Parathyroid adenoma (tissue), 2 donors: Measurements from ENCODE around the gene CTBS.

Experiments used
- H2AFZ ChIP-seq: fragments of 300-600 bp; sonication (generic); one replicate; pipeline ENCODE4 v1.7.0; 2017; ENCODE audit warnings: antibody characterized with exemption, mild to moderate bottlenecking
- H3K27ac ChIP-seq: fragments of 300-600 bp; sonication (generic); one replicate; pipeline ENCODE4 v1.7.0; 2017
- H3K27me3 ChIP-seq: fragments of 300-600 bp; sonication (generic); one replicate; pipeline ENCODE4 v1.7.0; 2017; ENCODE audit warnings: low read length; ENCODE audit not compliant: control insufficient read depth, insufficient read depth
- H3K36me3 ChIP-seq: fragments of 300-600 bp; sonication (generic); one replicate; pipeline ENCODE4 v1.7.0; 2017; ENCODE audit warnings: low read length; ENCODE audit not compliant: control insufficient read depth, insufficient read depth
- H3K4me1 ChIP-seq: fragments of 300-600 bp; sonication (generic); one replicate; pipeline ENCODE4 v1.7.0; 2017; ENCODE audit warnings: control low read depth
- H3K4me2 ChIP-seq: fragments of 300-600 bp; sonication (generic); one replicate; pipeline ENCODE4 v1.7.0; 2017; ENCODE audit warnings: low read length
- H3K4me3 ChIP-seq: fragments of 300-600 bp; sonication (generic); one replicate; pipeline ENCODE4 v1.7.0; 2017; ENCODE audit warnings: low read depth, low read length
- H3K79me2 ChIP-seq: fragments of 300-600 bp; sonication (generic); one replicate; pipeline ENCODE4 v1.7.0; 2017; ENCODE audit warnings: control low read depth
- H3K9ac ChIP-seq: fragments of 300-600 bp; sonication (generic); one replicate; pipeline ENCODE4 v1.7.0; 2017; ENCODE audit warnings: mild to moderate bottlenecking
- H3K9me3 ChIP-seq: fragments of 300-600 bp; sonication (generic); one replicate; pipeline ENCODE4 v1.7.0; 2017; ENCODE audit warnings: low read length; ENCODE audit not compliant: control insufficient read depth
- TF ChIP-seq, protein P1 (sequence below): fragments of 300-600 bp; sonication (generic); IDR thresholded peaks from one replicate; pipeline ENCODE4 v1.7.0; 2017; ENCODE audit warnings: antibody characterized with exemption, mild to moderate bottlenecking
- donor health status: primary hyperparathyroidism.

CTBS gene

DNA sequence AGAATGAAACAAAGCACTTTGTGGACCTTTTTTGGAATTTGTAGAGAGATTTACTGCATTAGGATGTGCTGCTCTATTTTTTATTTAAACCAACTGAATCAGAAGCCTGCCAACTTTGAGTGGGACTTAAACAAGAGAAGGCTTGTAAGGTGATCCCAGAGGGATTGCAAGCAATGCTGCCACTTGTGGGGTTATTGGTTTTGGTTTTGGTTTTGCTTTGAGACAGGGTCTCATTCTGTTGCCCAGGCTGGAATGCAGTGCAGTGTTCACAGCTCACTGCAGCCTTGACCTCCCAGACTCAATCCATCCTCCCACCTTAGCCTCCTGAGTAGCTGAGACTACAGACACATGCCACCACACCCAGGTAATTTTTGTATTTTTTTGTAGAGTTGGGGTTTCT, 35.6 kb downstream of the CTBS start:
- Histone ChIP-seq H3K4me3 (no peak overlapping the region), H2AFZ (no peak overlapping the region), H3K79me2 (no peaks in the 10 kb centered on the region), H3K36me3 (no peaks in the 10 kb centered on the region), H3K4me1 (no peaks in the 10 kb centered on the region), H3K27ac (no peak overlapping the region), H3K4me2 (no peak overlapping the region), H3K27me3 (no peaks in the 10 kb centered on the region), H3K9ac (no peak overlapping the region), H3K9me3 (no peaks in the 10 kb centered on the region)
- TF ChIP-seq, protein P1, sequence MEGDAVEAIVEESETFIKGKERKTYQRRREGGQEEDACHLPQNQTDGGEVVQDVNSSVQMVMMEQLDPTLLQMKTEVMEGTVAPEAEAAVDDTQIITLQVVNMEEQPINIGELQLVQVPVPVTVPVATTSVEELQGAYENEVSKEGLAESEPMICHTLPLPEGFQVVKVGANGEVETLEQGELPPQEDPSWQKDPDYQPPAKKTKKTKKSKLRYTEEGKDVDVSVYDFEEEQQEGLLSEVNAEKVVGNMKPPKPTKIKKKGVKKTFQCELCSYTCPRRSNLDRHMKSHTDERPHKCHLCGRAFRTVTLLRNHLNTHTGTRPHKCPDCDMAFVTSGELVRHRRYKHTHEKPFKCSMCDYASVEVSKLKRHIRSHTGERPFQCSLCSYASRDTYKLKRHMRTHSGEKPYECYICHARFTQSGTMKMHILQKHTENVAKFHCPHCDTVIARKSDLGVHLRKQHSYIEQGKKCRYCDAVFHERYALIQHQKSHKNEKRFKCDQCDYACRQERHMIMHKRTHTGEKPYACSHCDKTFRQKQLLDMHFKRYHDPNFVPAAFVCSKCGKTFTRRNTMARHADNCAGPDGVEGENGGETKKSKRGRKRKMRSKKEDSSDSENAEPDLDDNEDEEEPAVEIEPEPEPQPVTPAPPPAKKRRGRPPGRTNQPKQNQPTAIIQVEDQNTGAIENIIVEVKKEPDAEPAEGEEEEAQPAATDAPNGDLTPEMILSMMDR, result no peak

DNA sequence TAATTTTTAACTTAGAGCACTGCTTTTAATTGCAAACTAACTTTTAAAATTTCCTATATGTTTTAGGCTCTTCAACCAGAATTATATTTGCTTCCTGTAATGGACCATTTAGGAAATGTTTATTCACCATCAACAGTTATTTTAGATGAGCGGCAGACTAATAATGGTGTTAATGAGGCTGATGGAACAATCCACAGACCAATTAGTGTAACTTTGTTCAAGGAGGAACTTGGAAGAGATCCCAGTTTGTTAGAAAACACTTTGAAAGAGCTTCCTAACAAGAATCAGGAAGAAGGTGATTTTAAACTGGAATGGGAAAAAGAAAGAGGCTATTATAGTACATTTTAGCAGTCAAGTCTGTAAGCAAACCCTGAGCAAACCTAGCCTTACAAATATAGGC, 48.5 kb downstream of the CTBS start:
- no peaks in the 10 kb centered on the region for H3K9me3 ChIP-seq

DNA sequence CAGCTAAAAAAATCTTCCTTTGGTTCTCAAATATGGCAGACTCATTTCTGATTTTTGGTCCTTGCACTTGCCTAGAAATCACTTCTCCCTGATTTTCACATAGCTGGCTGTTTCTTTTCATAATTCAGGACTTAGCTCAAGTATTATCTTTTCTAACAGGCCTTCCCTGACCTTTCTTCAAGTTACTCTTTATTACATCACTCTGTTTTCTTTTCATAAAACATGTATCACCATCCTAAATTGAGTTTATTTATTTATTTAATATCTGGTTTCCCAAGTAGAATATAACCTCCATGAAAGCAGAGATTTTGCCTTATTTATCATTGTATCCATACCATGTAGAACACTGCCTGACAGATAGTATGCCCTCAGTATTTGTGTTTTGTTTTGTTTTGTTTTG, 49.6 kb downstream of the CTBS start:
- Histone ChIP-seq H3K4me3 (no peak overlapping the region), H3K9ac (no peak overlapping the region), H3K4me1 (no peaks in the 10 kb centered on the region), H3K36me3 (no peaks in the 10 kb centered on the region), H3K9me3 (no peaks in the 10 kb centered on the region), H3K27ac (no peak overlapping the region), H3K27me3 (no peaks in the 10 kb centered on the region), H3K79me2 (no peaks in the 10 kb centered on the region), H2AFZ (no peak overlapping the region), H3K4me2 (no peak overlapping the region)
- TF ChIP-seq, protein P1, result no peak

More for the DNA sequence above, 48.5 kb downstream of the CTBS start:
- no peak overlapping the region for H2AFZ ChIP-seq
- no peak overlapping the region for H3K27ac ChIP-seq
- H3K9ac ChIP-seq, result no peak overlapping the region
- H3K4me1 ChIP-seq, result no peaks in the 10 kb centered on the region
- no peaks in the 10 kb centered on the region for H3K27me3 ChIP-seq
- no peaks in the 10 kb centered on the region for H3K36me3 ChIP-seq
- TF ChIP-seq, protein P1, result no peak
- no peak overlapping the region for H3K4me2 ChIP-seq
- no peaks in the 10 kb centered on the region for H3K79me2 ChIP-seq
- no peak overlapping the region for H3K4me3 ChIP-seq

DNA sequence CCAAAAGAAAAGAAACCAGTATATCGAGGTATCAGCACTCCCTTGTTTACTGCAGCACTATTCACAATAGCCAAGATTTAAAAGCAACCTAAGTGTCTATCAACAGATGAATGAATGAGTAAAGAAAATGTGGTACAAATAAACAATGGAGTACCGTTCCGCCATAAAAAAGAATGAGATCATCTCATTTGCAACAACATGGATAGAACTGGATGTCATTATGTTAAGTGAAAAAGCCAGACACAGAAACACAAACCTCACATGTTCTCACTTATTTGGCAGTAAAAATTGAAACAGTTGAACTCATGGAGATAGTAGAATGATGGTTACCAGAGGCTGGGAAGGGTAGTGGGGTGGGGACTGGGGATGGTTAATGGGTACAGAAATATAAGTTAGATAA, 63.6 kb downstream of the CTBS start:
- no peaks in the 10 kb centered on the region for H3K36me3 ChIP-seq
- no peaks in the 10 kb centered on the region for H3K4me1 ChIP-seq
- H3K9me3 ChIP-seq, result no peaks in the 10 kb centered on the region
- no peak overlapping the region for H3K4me3 ChIP-seq
- no peaks in the 10 kb centered on the region for H3K27me3 ChIP-seq
- no peak overlapping the region for H3K9ac ChIP-seq
- no peak overlapping the region for H3K27ac ChIP-seq
- no peak overlapping the region for H2AFZ ChIP-seq
- no peaks in the 10 kb centered on the region for H3K79me2 ChIP-seq
- no peak overlapping the region for H3K4me2 ChIP-seq
- TF ChIP-seq, protein P1, result no peak

DNA sequence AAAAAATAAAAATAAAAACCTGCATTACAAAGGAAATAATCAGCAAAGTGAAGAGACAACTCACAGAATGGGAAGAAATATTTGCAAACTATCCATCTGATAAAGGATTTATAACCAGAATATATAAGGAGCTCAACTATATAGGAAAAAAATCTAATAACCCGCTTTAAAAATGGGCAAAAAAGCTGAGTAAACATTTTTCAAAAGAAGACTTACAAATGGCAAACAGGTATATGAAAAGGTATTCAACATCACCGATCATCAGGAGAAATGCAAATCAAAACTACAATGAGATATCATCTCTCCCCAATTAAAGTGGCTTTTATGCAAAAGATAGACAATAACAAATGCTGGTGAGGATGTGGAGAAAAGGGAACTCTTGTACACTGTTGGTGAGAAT, 64.1 kb downstream of the CTBS start:
- H3K4me3 ChIP-seq, result no peak overlapping the region
- TF ChIP-seq, protein P1, result no peak
- H3K9me3 ChIP-seq, result no peaks in the 10 kb centered on the region
- H3K27ac ChIP-seq, result no peak overlapping the region
- no peaks in the 10 kb centered on the region for H3K36me3 ChIP-seq
- no peaks in the 10 kb centered on the region for H3K27me3 ChIP-seq
- H3K4me2 ChIP-seq, result no peak overlapping the region
- no peaks in the 10 kb centered on the region for H3K79me2 ChIP-seq
- H3K4me1 ChIP-seq, result no peaks in the 10 kb centered on the region
- no peak overlapping the region for H3K9ac ChIP-seq
- H2AFZ ChIP-seq, result no peak overlapping the region
